ENCODE data around the gene ZNF573.

DNA sequence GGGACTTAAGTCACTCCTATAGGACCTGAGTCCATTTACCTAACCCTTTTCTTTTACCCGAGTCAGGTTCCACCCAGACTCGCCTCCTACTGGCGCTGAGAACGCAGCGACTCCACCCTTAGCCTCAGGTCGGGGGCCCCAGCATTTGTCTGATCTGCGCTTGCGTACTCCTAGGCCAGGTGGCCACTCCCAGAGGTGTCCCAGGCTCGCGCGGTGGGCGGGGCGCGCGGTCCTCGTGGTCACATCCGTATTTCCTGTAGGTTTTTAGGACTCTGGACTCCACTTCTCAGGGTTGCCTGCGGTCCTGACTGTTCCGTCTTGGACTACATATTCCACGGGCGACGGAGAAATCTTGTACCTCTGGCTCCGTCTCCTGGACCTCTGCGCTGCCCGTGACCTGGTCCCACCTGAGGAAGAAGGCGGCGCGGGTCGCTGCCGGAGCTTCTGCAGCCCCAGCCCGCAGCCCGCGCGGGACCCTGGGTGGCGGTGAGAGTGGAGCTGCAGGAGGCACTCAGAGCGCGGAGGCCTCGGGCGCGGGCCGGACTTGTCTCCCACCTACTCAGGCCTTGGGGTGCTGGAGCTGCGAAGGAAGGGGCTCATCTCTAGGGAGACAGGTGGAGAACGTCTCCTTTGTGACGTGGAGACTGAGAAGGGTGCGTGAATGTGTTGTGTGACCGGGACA is 11.0 kb upstream of the ZNF573 start:
- TF ChIP-seq EZH2 (IDR thresholded peaks at IDR 0.05; ENCODE audit: borderline replicate concordance, low read depth, low read length, severe bottlenecking) = no peak
- TF ChIP-seq, protein P1, sequence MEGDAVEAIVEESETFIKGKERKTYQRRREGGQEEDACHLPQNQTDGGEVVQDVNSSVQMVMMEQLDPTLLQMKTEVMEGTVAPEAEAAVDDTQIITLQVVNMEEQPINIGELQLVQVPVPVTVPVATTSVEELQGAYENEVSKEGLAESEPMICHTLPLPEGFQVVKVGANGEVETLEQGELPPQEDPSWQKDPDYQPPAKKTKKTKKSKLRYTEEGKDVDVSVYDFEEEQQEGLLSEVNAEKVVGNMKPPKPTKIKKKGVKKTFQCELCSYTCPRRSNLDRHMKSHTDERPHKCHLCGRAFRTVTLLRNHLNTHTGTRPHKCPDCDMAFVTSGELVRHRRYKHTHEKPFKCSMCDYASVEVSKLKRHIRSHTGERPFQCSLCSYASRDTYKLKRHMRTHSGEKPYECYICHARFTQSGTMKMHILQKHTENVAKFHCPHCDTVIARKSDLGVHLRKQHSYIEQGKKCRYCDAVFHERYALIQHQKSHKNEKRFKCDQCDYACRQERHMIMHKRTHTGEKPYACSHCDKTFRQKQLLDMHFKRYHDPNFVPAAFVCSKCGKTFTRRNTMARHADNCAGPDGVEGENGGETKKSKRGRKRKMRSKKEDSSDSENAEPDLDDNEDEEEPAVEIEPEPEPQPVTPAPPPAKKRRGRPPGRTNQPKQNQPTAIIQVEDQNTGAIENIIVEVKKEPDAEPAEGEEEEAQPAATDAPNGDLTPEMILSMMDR (IDR thresholded peaks at IDR 0.05; ENCODE audit: borderline replicate concordance, extremely low read depth, low read length, poor library complexity, severe bottlenecking) = no peak
